Activated gamma-delta T cell treated with Interleukin-2 at 50 U/mL for 16 hours (primary cell): ENCODE results near the gene CYRIA.

Experiments used
- DNase-seq: peaks from one replicate; pipeline ENCODE4 v3.0.0-alpha.2; 2020

CYRIA gene

GRCh38 chr2:16626997-16627605 is 38.5 kb downstream of the CYRIA start:
- no peak for DNase-seq

- DNase-seq, result no peak
Measured at GRCh38 chr2:16626497-16626896, 39.1 kb downstream of the CYRIA start.

- no peak for DNase-seq
Measured at GRCh38 chr2:16625759-16626158, 39.9 kb downstream of the CYRIA start.

GRCh38 chr2:16625201-16625729 is 40.4 kb downstream of the CYRIA start:
- DNase-seq, result no peak

- no peak for DNase-seq
Measured at GRCh38 chr2:16624436-16624780, 41.2 kb downstream of the CYRIA start.

GRCh38 chr2:16623564-16624435 is 41.8 kb downstream of the CYRIA start:
- DNase-seq, result no peak

- no peak for DNase-seq
Measured at GRCh38 chr2:16623031-16623430, 42.6 kb downstream of the CYRIA start.

- no peak for DNase-seq
Measured at GRCh38 chr2:16622399-16622968, 43.1 kb downstream of the CYRIA start.

- no peak for DNase-seq
Measured at GRCh38 chr2:16621316-16621715, 44.3 kb downstream of the CYRIA start.

GRCh38 chr2:16620590-16620989 is 45.0 kb downstream of the CYRIA start:
- no peak for DNase-seq

- DNase-seq, result no peak
Measured at GRCh38 chr2:16619576-16620245, 45.9 kb downstream of the CYRIA start.

- DNase-seq, result no peak
Measured at GRCh38 chr2:16617282-16618266, 48.1 kb downstream of the CYRIA start.
